ENCODE results near the gene GLIS1.

GRCh38 chr1:53738205-53739108, 507 bp downstream of the GLIS1 start:
- TF ChIP-seq CTCF (IDR thresholded peaks at IDR 0.05) (no peak), POLR2A (IDR thresholded peaks at IDR 0.05) (no peak)

Measured in heart left ventricle (tissue), 13 donors.